Endothelial cell (in vitro differentiated cells): ENCODE data around the gene PLEKHA4. TPM values are rescaled to one million over a fixed set of nuclear protein-coding genes. Genes with fewer than 3 reads are reported as not detected.

Experiments
- DNase-seq: peaks from one replicate; pipeline ENCODE4 v3.0.0; 2021; ENCODE audit warnings: low spot score
- H3K27ac Mint-ChIP-seq: one replicate; pipeline ENCODE4 v1.8.0; 2021; ENCODE audit warnings: mixed read lengths, inconsistent platforms; ENCODE audit not compliant: unreplicated experiment
- H3K27me3 Mint-ChIP-seq: one replicate; pipeline ENCODE4 v1.8.0; 2021; ENCODE audit warnings: mild to moderate bottlenecking, moderate library complexity, mixed read lengths, inconsistent platforms; ENCODE audit not compliant: unreplicated experiment
- H3K36me3 Mint-ChIP-seq: one replicate; pipeline ENCODE4 v1.8.0; 2021; ENCODE audit warnings: mild to moderate bottlenecking, low read depth, mixed read lengths, inconsistent platforms; ENCODE audit not compliant: unreplicated experiment
- H3K4me1 Mint-ChIP-seq: one replicate; pipeline ENCODE4 v1.8.0; 2021; ENCODE audit warnings: mild to moderate bottlenecking, mixed read lengths, inconsistent platforms; ENCODE audit not compliant: unreplicated experiment
- H3K4me3 Mint-ChIP-seq: one replicate; pipeline ENCODE4 v1.8.0; 2021; ENCODE audit warnings: mild to moderate bottlenecking, mixed read lengths, inconsistent platforms; ENCODE audit not compliant: unreplicated experiment
- H3K9me3 Mint-ChIP-seq: one replicate; pipeline ENCODE4 v1.8.0; 2021; ENCODE audit warnings: mixed read lengths, inconsistent platforms; ENCODE audit not compliant: unreplicated experiment
- CTCF ChIP-seq: fragments of 200-600 bp; sonication (generic); IDR thresholded peaks from one replicate; pipeline ENCODE4 v1.5.0; 2021; ENCODE audit warnings: antibody characterized with exemption; ENCODE audit not compliant: unreplicated experiment
- long read RNA-seq: library from polyadenylated mRNA; unstranded; transcript quantifications from one replicate; pipeline ENCODE4 v2.0.0, GENCODE V29; 2020; ENCODE audit not compliant: unreplicated experiment
- total RNA-seq: library from RNA; stranded (reverse); fragmentation: NEBNext Ultra II Directional; extraction: Animal tissue kit (Norgen Biotek cat#: 25700); gene quantifications from one replicate; pipeline ENCODE4 v1.2.1, GENCODE V29; 2021; ENCODE audit not compliant: unreplicated experiment

Gene PLEKHA4
- 14.1 TPM for total RNA-seq
- long read RNA-seq: 0 reads

- Mint-ChIP-seq H3K27ac (peak within 1 kb of the TSS; percentile 95), H3K4me3 (peak within 1 kb of the TSS; percentile 79), H3K27me3 (peaks cover 20% of the 10 kb centered on the region), H3K9me3 (no peaks in the 10 kb centered on the region), H3K36me3 (peaks cover 22% of the 10 kb centered on the region), H3K4me1 (peaks cover 31% of the 10 kb centered on the region)
- TF ChIP-seq CTCF: no peak
- peak; percentile 26 for DNase-seq
Measured at GRCh38 chr19:48868114-48868886, at the start of gene PLEKHA4. TSS of gene PLEKHA4 (minus strand) at chr19:48868617. CDS start at chr19:48867620, 997 bp downstream.

- Mint-ChIP-seq H3K27me3 (peaks cover 4% of the 10 kb centered on the region), H3K36me3 (peaks cover 26% of the 10 kb centered on the region)
- TF ChIP-seq CTCF: no peak
Measured at GRCh38 chr19:48918071-48918470, 49.7 kb upstream of the PLEKHA4 start.

GRCh38 chr19:48915757-48916156 lies 47.3 kb upstream of the PLEKHA4 start:
- Mint-ChIP-seq H3K4me1 (no peaks in the 10 kb centered on the region), H3K27ac (no peak overlapping the region), H3K9me3 (no peaks in the 10 kb centered on the region), H3K27me3 (peaks cover 2% of the 10 kb centered on the region), H3K36me3 (peaks cover 34% of the 10 kb centered on the region), H3K4me3 (no peak overlapping the region)
- no peak for TF ChIP-seq CTCF
- DNase-seq: no peak

More at GRCh38 chr19:48918071-48918470, 49.7 kb upstream of the PLEKHA4 start:
- H3K9me3 Mint-ChIP-seq: no peaks in the 10 kb centered on the region
- H3K27ac Mint-ChIP-seq: no peak overlapping the region
- no peak overlapping the region for H3K4me3 Mint-ChIP-seq
- no peak for DNase-seq
- H3K4me1 Mint-ChIP-seq: no peaks in the 10 kb centered on the region

GRCh38 chr19:48914181-48914580 lies 45.8 kb upstream of the PLEKHA4 start:
- no peaks in the 10 kb centered on the region for H3K4me1 Mint-ChIP-seq
- no peaks in the 10 kb centered on the region for H3K27me3 Mint-ChIP-seq
- no peak overlapping the region for H3K27ac Mint-ChIP-seq
- no peaks in the 10 kb centered on the region for H3K9me3 Mint-ChIP-seq
- peak overlapping the region; percentile 65 for H3K4me3 Mint-ChIP-seq
- peaks cover 37% of the 10 kb centered on the region for H3K36me3 Mint-ChIP-seq
- DNase-seq: no peak
- TF ChIP-seq CTCF: no peak
